HCT116 (cell line): ENCODE data around the gene ANP32B.

Experiments
- CEBPB ChIP-seq: IDR thresholded peaks from 2 replicates; pipeline ENCODE4 v1.6.1; 2012; ENCODE audit warnings: low read depth
- EZH2 ChIP-seq: fragments of 200-600 bp; sonication (generic); IDR thresholded peaks from 2 replicates; pipeline ENCODE4 v1.6.1; 2017; ENCODE audit warnings: antibody characterized with exemption, mixed run types
- EZH2phosphoT487 ChIP-seq: fragments of 200-600 bp; IDR thresholded peaks from 2 replicates; pipeline ENCODE4 v1.6.1; 2018; ENCODE audit warnings: antibody characterized with exemption, borderline replicate concordance
- FOSL1 ChIP-seq: IDR thresholded peaks from 2 replicates; pipeline ENCODE4 v1.6.1; 2012; ENCODE audit warnings: low read depth
- POLR2A ChIP-seq: IDR thresholded peaks from 2 replicates; pipeline ENCODE4 v1.7.0; 2011; ENCODE audit warnings: borderline replicate concordance; ENCODE audit not compliant: insufficient read depth, insufficient read length; ENCODE audit errors: extremely low read depth
- POLR2AphosphoS5 ChIP-seq: IDR thresholded peaks from 2 replicates; pipeline ENCODE4 v1.6.1; 2011; ENCODE audit warnings: mild to moderate bottlenecking, low read depth, low read length, moderate library complexity
- RAD21 ChIP-seq: IDR thresholded peaks from 2 replicates; pipeline ENCODE4 v1.6.1; 2012; ENCODE audit warnings: low read depth, mild to moderate bottlenecking
- SP1 ChIP-seq: IDR thresholded peaks from 2 replicates; pipeline ENCODE4 v1.6.1; 2012; ENCODE audit warnings: low read depth
- YY1 ChIP-seq: IDR thresholded peaks from 2 replicates; pipeline ENCODE4 v1.6.1; 2011; ENCODE audit warnings: low read length, low read depth, moderate library complexity, mild to moderate bottlenecking; ENCODE audit not compliant: insufficient replicate concordance; ENCODE audit errors: extremely low read depth
- TF ChIP-seq, protein P1 (sequence below), 3 experiments: fragments of 200-600 bp in 1 of 3; sonication (generic) in 1 of 3; IDR thresholded peaks in 2 of 3; conservative IDR thresholded peaks in 1 of 3; 2 replicates each; pipeline ENCODE4 v1.5.1; 2012 to 2017; ENCODE audit warnings: low read depth in 2 of 3, low read length in 2 of 3, antibody characterized with exemption in 1 of 3, borderline replicate concordance in 1 of 3, control low read depth in 1 of 3, mild to moderate bottlenecking in 1 of 3, mixed read lengths in 1 of 3, mixed run types in 1 of 3, moderate library complexity in 1 of 3; ENCODE audit not compliant: insufficient read depth in 1 of 3
- TF ChIP-seq, protein P2 (sequence below): IDR thresholded peaks from 2 replicates; pipeline ENCODE4 v1.6.1; 2012
- TF ChIP-seq, protein P3 (sequence below): IDR thresholded peaks from 2 replicates; pipeline ENCODE4 v1.6.1; 2012; ENCODE audit warnings: low read depth
- TF ChIP-seq, protein P4 (sequence below): IDR thresholded peaks from 2 replicates; pipeline ENCODE4 v1.6.1; 2012

DNA sequence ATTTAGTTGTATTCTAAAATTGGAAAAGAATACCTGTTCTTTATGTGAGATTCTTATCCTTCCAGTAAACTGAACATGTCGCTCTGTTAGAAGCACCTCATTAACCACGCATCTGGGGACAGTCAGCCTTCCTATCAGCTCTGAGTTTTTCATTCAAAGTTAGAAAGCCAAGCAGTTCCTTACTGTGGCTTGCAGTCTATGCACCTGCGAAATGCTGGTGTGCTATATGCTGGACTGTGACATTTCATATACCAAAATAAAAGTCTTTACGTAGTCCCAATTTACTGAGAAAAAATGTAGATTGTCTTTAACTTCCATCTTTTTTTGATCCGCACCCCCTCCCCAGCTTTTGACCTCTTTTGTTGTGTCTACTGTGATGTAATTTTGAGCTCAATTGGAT lies 4.3 kb downstream of the ANP32B start:
- TF ChIP-seq EZH2phosphoT487 (no peak), POLR2AphosphoS5 (no peak), CEBPB (no peak), POLR2A (no peak), RAD21 (no peak), FOSL1 (no peak), YY1 (no peak), SP1 (no peak), EZH2 (no peak)
- TF ChIP-seq, protein P1, sequence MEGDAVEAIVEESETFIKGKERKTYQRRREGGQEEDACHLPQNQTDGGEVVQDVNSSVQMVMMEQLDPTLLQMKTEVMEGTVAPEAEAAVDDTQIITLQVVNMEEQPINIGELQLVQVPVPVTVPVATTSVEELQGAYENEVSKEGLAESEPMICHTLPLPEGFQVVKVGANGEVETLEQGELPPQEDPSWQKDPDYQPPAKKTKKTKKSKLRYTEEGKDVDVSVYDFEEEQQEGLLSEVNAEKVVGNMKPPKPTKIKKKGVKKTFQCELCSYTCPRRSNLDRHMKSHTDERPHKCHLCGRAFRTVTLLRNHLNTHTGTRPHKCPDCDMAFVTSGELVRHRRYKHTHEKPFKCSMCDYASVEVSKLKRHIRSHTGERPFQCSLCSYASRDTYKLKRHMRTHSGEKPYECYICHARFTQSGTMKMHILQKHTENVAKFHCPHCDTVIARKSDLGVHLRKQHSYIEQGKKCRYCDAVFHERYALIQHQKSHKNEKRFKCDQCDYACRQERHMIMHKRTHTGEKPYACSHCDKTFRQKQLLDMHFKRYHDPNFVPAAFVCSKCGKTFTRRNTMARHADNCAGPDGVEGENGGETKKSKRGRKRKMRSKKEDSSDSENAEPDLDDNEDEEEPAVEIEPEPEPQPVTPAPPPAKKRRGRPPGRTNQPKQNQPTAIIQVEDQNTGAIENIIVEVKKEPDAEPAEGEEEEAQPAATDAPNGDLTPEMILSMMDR (IDR thresholded peaks at IDR 0.05 in 2 of 3, conservative IDR thresholded peaks at IDR 0.05 in 1 of 3; ENCODE audit: borderline replicate concordance in 1 of 3, insufficient read depth in 1 of 3, low read depth in 2 of 3, low read length in 2 of 3): no peak
- TF ChIP-seq, protein P2, sequence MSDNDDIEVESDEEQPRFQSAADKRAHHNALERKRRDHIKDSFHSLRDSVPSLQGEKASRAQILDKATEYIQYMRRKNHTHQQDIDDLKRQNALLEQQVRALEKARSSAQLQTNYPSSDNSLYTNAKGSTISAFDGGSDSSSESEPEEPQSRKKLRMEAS: no peak
- TF ChIP-seq, protein P3, sequence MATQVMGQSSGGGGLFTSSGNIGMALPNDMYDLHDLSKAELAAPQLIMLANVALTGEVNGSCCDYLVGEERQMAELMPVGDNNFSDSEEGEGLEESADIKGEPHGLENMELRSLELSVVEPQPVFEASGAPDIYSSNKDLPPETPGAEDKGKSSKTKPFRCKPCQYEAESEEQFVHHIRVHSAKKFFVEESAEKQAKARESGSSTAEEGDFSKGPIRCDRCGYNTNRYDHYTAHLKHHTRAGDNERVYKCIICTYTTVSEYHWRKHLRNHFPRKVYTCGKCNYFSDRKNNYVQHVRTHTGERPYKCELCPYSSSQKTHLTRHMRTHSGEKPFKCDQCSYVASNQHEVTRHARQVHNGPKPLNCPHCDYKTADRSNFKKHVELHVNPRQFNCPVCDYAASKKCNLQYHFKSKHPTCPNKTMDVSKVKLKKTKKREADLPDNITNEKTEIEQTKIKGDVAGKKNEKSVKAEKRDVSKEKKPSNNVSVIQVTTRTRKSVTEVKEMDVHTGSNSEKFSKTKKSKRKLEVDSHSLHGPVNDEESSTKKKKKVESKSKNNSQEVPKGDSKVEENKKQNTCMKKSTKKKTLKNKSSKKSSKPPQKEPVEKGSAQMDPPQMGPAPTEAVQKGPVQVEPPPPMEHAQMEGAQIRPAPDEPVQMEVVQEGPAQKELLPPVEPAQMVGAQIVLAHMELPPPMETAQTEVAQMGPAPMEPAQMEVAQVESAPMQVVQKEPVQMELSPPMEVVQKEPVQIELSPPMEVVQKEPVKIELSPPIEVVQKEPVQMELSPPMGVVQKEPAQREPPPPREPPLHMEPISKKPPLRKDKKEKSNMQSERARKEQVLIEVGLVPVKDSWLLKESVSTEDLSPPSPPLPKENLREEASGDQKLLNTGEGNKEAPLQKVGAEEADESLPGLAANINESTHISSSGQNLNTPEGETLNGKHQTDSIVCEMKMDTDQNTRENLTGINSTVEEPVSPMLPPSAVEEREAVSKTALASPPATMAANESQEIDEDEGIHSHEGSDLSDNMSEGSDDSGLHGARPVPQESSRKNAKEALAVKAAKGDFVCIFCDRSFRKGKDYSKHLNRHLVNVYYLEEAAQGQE: no peak
- TF ChIP-seq, protein P4, sequence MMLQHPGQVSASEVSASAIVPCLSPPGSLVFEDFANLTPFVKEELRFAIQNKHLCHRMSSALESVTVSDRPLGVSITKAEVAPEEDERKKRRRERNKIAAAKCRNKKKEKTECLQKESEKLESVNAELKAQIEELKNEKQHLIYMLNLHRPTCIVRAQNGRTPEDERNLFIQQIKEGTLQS: no peak
